Stomach (tissue), 9 donors: ENCODE measurements around the gene MAPK14. TPM values are rescaled to one million over a fixed set of nuclear protein-coding genes. Genes with fewer than 3 reads are reported as not detected.

Experiments used
- DNase-seq, 2 donors: peaks; one replicate each; pipeline versions ENCODE4 v3.0.0 to v3.0.0-alpha.2; 2013 to 2019
- H3K27ac ChIP-seq, 5 donors: fragments of 200-600 bp in 4 of 5; sonication (generic) in 4 of 5; one replicate each; pipeline ENCODE4 v1.5.1; 2013 to 2019; ENCODE audit warnings: mild to moderate bottlenecking in 1 of 5, moderate library complexity in 1 of 5
- H3K27me3 ChIP-seq, 3 donors: fragments of 200-600 bp; sonication (generic); one replicate each; pipeline ENCODE4 v1.5.1; 2017 to 2019; ENCODE audit warnings: mixed run types in 1 of 3
- H3K36me3 ChIP-seq, 4 donors: fragments of 200-600 bp; sonication (generic); 1 replicate in 3 of 4; 2 replicates in 1 of 4; pipeline ENCODE4 v1.5.1; 2016 to 2019
- H3K4me1 ChIP-seq, 4 donors: fragments of 200-600 bp; sonication (generic); one replicate each; pipeline ENCODE4 v1.5.1; 2016 to 2019
- H3K4me3 ChIP-seq, 4 donors: fragments of 200-600 bp; sonication (generic) in 3 of 4; one replicate each; pipeline ENCODE4 v1.5.1; 2016 to 2019; ENCODE audit warnings: mild to moderate bottlenecking in 1 of 4
- H3K9me3 ChIP-seq, 4 donors: fragments of 200-600 bp; sonication (generic); one replicate each; pipeline ENCODE4 v1.5.1; 2016 to 2019
- EP300 ChIP-seq: sonication (generic); formaldehyde crosslinking; IDR thresholded peaks from one replicate; pipeline ENCODE4 v1.6.1; 2017; ENCODE audit warnings: antibody characterized with exemption
- POLR2A ChIP-seq, 4 donors: fragments of 450-650 bp; IDR thresholded peaks; one replicate each; pipeline ENCODE4 v1.6.1; 2016; ENCODE audit warnings: antibody characterized with exemption in 4 of 4, control low read depth in 2 of 4, mild to moderate bottlenecking in 1 of 4, moderate library complexity in 1 of 4
- POLR2AphosphoS5 ChIP-seq, 3 donors: sonication (generic); formaldehyde crosslinking; IDR thresholded peaks; one replicate each; pipeline ENCODE4 v1.6.1; 2016; ENCODE audit warnings: antibody characterized with exemption in 3 of 3
- WGBS, 5 donors: extraction: QIAGEN DNeasy Blood & Tissue Kit in 3 of 5; methylation state at CpG; one replicate each; pipeline versions ENCODE4 v1.1.5 to v1.1.7; 2013 to 2018; 5-methylcytosine and 5-hydroxymethylcytosine counted together
- intact Hi-C: fragments of 100-400 bp; cut with DNase I; formaldehyde crosslinking; loops from one replicate; pipeline ENCODE4 v1.15.1; 2023; ENCODE audit warnings: low total_unique reads
- polyA plus RNA-seq, 3 donors: library from polyadenylated mRNA; stranded (reverse); fragments of 200-250 nt; gene quantifications; one replicate each; pipeline ENCODE4 v1.2.3, GENCODE V29; 2013
- total RNA-seq, 5 donors: library from RNA; depleted of rRNA; stranded (reverse); fragments of >200 nt; gene quantifications; one replicate each; pipeline versions ENCODE4 v1.1.0 to v1.2.3, GENCODE V29; 2014 to 2016
- TF ChIP-seq, protein P1 (sequence below), 7 experiments: fragments of 450-650 bp in 4 of 7; fragments of 200-600 bp in 3 of 7; sonication (generic) in 3 of 7; IDR thresholded peaks; one replicate each; pipeline ENCODE4 v1.5.1; 2016 to 2019; ENCODE audit warnings: antibody characterized with exemption in 7 of 7, control low read depth in 2 of 7, mild to moderate bottlenecking in 1 of 7
- donor health status: healthy with polysubstance abuse.
- donor health status: Bipolar disorder and iron deficiency.
- donor health status: healthy.

MAPK14 gene
- total and polyA plus RNA-seq, 8 donors = 12.3 to 297 (median 35.9) TPM

GRCh38 chr6:36072681-36073080, 45.1 kb downstream of the MAPK14 start:
- TF ChIP-seq EP300 (no peak), POLR2AphosphoS5 (IDR thresholded peaks at IDR 0.05) (no peak), POLR2A (IDR thresholded peaks at IDR 0.05) (no peak)
- TF ChIP-seq, protein P1, sequence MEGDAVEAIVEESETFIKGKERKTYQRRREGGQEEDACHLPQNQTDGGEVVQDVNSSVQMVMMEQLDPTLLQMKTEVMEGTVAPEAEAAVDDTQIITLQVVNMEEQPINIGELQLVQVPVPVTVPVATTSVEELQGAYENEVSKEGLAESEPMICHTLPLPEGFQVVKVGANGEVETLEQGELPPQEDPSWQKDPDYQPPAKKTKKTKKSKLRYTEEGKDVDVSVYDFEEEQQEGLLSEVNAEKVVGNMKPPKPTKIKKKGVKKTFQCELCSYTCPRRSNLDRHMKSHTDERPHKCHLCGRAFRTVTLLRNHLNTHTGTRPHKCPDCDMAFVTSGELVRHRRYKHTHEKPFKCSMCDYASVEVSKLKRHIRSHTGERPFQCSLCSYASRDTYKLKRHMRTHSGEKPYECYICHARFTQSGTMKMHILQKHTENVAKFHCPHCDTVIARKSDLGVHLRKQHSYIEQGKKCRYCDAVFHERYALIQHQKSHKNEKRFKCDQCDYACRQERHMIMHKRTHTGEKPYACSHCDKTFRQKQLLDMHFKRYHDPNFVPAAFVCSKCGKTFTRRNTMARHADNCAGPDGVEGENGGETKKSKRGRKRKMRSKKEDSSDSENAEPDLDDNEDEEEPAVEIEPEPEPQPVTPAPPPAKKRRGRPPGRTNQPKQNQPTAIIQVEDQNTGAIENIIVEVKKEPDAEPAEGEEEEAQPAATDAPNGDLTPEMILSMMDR (IDR thresholded peaks at IDR 0.05) = no peak
- no peak for DNase-seq
- peaks cover 15 to 81% (median 41%) of the 10 kb centered on the region in 4 donors for H3K4me1 ChIP-seq
- H3K27ac ChIP-seq = no peak overlapping the region
- intact Hi-C loops = no loop called here
- H3K36me3 ChIP-seq = peaks cover 0 to 30% (median 17%) of the 10 kb centered on the region in 4 donors
- no peaks in the 10 kb centered on the region for H3K9me3 ChIP-seq
- 88 to 94% (median 91%) methylated on average over 4 of the region's 4 CpGs for WGBS, 5 donors
- H3K4me3 ChIP-seq = no peak overlapping the region
- H3K27me3 ChIP-seq = no peaks in the 10 kb centered on the region

- Histone ChIP-seq H3K27me3 (no peaks in the 10 kb centered on the region), H3K4me3 (no peak overlapping the region), H3K36me3 (peaks cover 0 to 38% (median 27%) of the 10 kb centered on the region in 4 donors), H3K27ac (no peak overlapping the region), H3K4me1 (peaks cover 15 to 72% (median 36%) of the 10 kb centered on the region in 4 donors), H3K9me3 (no peaks in the 10 kb centered on the region)
- no peak for DNase-seq
- intact Hi-C loops = no loop called here
- TF ChIP-seq, protein P1 (IDR thresholded peaks at IDR 0.05) = no peak
- TF ChIP-seq POLR2AphosphoS5 (IDR thresholded peaks at IDR 0.05) (no peak), POLR2A (IDR thresholded peaks at IDR 0.05) (no peak)
These were observed 46.0 kb downstream of the MAPK14 start for GRCh38 chr6:36073587-36073986.

- Histone ChIP-seq H3K4me1 (peaks cover 5 to 51% (median 21%) of the 10 kb centered on the region in 4 donors), H3K4me3 (no peak overlapping the region), H3K9me3 (no peaks in the 10 kb centered on the region), H3K27ac (no peak overlapping the region), H3K27me3 (no peaks in the 10 kb centered on the region), H3K36me3 (peaks cover 3 to 55% (median 47%) of the 10 kb centered on the region in 4 donors)
- no peak for TF ChIP-seq EP300
- no peak for TF ChIP-seq POLR2A (IDR thresholded peaks at IDR 0.05)
- TF ChIP-seq, protein P1 (IDR thresholded peaks at IDR 0.05) = peak in 2 of 7 experiments; percentile 13
- WGBS, 5 donors = 28 to 50% (median 40%) methylated on average over 3 of the region's 3 CpGs
- intact Hi-C loops = no loop called here
- peak in 1 of 2 donors; percentile 60 for DNase-seq
These were observed 48.0 kb downstream of the MAPK14 start for GRCh38 chr6:36075656-36076055.

DNA sequence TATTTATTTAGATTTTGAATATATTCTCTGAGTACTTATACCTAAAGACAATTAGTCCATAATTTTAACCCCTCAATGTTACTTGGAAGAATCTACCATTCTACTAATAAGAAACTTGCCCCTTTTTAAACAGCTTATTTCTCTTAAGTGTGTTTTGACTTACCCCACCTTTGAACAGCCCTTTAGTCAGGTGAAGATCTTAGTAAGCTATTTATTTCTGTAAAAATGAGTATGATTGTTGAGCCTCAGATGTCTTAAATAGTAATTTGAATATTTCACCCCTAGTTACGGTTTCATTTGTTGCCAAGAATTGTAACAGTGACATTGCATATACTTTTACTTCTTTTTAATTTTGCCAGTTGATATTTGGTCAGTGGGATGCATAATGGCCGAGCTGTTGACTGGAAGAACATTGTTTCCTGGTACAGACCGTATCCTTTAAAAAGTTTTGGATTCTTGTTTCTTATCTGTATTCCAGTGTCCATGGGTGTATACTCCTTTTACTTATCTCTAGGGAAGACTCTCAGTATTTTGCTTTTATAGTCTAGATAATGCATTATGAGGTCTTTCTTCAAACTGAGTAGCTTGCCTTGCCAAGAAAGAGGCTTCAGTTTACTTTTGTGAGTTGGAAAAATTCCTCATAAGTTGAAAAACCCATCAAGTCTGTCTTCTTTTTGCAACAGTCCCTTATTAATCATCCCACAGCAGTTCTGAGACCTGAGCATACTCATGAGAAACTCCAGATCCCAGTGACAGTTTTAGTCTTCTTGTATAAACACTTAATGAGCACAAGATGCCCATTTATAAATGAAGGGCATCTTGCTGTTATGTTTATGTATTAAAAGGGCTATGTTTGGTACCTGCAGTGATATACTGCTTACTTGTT, 48.8 kb downstream of the MAPK14 start:
- H3K27me3 ChIP-seq = no peaks in the 10 kb centered on the region
- intact Hi-C loops = no loop called here
- no peaks in the 10 kb centered on the region for H3K9me3 ChIP-seq
- WGBS, 5 donors = 83 to 93% (median 86%) methylated on average over 3 of the region's 3 CpGs
- no peak overlapping the region for H3K27ac ChIP-seq
- TF ChIP-seq, protein P1 (IDR thresholded peaks at IDR 0.05) = no peak
- TF ChIP-seq EP300 (no peak), POLR2A (IDR thresholded peaks at IDR 0.05) (no peak), POLR2AphosphoS5 (IDR thresholded peaks at IDR 0.05) (no peak)
- H3K4me1 ChIP-seq = peaks cover under 1 to 43% (median 14%) of the 10 kb centered on the region in 4 donors
- H3K36me3 ChIP-seq = peaks cover 3 to 63% (median 55%) of the 10 kb centered on the region in 4 donors
- no peak for DNase-seq
- H3K4me3 ChIP-seq = no peak overlapping the region
